22Rv1 (cell line): Measurements from ENCODE around the gene ZFYVE19.

Source experiments
- H3K27ac ChIP-seq: fragments of 450-650 bp; 2 replicates; pipeline ENCODE4 v1.5.1; 2017
- CTCF ChIP-seq: fragments of 450-650 bp; IDR thresholded peaks from 2 replicates; pipeline ENCODE4 v1.5.1; 2017; ENCODE audit warnings: mild to moderate bottlenecking
- ZFX ChIP-seq: fragments of 450-650 bp; IDR thresholded peaks from 2 replicates; pipeline ENCODE4 v1.6.1; 2017; ENCODE audit warnings: antibody characterized with exemption, borderline replicate concordance

The ZFYVE19 gene

DNA sequence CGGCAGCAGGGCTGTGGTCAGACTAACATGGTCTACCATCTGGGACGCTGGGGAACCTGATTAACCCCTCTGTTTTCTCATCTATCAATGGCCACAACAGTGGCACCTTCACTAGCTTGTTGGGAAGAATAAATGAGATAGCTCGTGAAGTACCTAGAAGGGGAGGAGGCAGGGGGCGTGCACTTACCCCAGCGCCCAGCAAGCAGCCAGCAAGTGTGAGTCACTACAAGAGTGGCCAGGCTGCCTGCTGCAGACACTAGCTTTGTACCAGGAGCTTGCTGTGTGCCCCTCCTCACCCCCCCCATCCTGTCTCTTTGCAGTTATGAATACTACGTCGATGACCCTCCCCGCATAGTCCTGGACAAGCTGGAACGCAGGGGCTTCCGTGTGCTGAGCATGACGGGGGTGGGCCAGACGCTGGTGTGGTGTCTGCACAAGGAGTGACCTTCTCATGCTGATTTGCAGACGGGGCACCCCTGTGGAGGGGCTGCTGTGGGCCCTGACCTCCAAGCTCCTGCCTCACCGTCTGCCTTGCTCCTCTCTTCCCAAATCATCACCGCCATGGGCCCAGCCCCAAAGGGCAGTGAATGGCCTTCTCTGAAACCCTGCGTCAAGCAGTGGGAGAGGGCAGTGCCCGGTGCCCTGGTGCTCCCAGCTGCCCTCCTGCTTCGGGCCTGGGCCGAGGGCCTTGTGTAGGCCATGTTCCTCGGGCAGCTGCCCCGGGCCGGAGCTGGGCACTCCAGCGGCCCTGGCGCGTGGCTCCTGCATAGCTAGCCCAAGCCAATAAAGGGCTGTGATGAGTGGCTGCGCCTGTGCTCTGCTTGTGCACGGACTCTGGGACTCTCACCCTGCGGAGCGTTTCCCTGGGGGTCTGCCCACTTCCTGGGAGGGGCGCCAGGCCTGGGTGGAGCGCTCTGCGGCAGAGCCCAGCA lies 39.7 kb upstream of the ZFYVE19 start:
- no peak for TF ChIP-seq ZFX
- TF ChIP-seq CTCF: no peak
- H3K27ac ChIP-seq: peak overlapping the region; percentile 100

DNA sequence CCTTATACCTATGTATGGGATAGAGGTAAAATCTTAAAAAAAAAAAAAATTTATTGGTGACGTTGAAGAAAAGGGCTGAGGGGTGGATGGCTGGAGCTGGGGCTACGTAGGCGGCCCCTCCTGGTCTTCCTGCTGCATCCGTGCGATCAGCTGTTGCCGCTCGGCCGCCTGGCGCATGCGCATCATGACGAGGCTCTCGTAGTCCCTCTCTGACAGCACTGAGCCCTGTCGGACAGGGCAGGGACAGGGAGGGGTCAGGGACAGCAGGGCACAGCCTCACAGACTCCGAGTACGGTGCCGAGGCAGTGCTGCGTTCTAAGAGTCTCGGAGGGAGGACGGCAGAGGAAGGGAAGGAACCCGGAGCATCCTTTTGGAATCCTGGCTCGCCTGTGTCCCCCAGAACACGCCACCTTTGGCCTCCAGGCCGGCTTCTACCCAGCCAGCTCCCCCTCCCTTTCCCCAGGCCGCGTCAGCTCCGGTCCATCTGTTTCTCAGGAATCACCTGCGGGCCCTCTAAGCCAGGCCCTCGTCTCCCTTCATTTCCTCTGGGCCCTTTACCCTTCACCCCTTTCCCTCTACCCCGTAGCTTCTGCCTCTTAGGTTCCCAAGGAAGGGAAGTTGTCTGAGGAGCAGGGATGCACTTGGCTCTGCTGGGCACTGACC lies 38.9 kb upstream of the ZFYVE19 start:
- H3K27ac ChIP-seq: peak overlapping the region; percentile 33; the same call in 1 of the 2 replicates
- no peak for TF ChIP-seq CTCF
- no peak for TF ChIP-seq ZFX

GRCh38 chr15:40768521-40769273 lies 38.2 kb upstream of the ZFYVE19 start:
- no peak for TF ChIP-seq ZFX
- no peak for TF ChIP-seq CTCF
- peak overlapping the region; percentile 33 for H3K27ac ChIP-seq

- TF ChIP-seq CTCF: no peak
- TF ChIP-seq ZFX: no peak
- peak within 1 kb of the TSS; percentile 33 for H3K27ac ChIP-seq
Observed at GRCh38 chr15:40769274-40770146, 37.4 kb upstream of the ZFYVE19 start, which contains the start of gene C15orf62. Gene C15orf62, plus strand, starts transcription at chr15:40769980. Its CDS starts 516 bp downstream, at chr15:40770496.

DNA sequence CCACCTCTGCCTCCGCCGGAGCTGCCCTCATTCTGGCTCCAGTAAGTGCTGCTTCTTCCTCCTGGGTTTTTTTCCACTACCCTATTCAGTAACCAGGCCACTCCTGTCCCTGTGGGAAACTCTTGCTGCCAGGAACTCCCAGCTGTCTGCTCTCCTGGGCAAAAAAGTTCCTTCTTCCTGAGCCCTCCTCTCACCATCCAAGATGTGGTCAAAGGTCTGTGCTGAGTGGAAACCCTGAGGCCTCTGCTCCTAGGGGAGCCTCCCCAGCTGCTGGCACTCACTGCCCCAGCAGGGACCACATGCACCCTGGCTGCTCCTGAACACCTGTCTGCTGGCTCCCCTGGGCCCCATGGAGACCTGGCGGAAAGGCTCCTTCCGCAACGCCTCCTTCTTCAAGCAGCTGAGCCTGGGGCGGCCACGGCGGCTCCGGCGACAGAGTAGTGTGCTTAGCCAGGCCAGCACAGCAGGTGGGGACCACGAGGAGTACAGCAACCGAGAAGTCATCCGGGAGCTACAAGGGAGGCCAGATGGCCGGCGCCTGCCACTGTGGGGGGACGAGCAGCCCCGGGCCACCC lies 36.7 kb upstream of the ZFYVE19 start:
- H3K27ac ChIP-seq: no peak overlapping the region
- TF ChIP-seq CTCF: no peak
- TF ChIP-seq ZFX: no peak

DNA sequence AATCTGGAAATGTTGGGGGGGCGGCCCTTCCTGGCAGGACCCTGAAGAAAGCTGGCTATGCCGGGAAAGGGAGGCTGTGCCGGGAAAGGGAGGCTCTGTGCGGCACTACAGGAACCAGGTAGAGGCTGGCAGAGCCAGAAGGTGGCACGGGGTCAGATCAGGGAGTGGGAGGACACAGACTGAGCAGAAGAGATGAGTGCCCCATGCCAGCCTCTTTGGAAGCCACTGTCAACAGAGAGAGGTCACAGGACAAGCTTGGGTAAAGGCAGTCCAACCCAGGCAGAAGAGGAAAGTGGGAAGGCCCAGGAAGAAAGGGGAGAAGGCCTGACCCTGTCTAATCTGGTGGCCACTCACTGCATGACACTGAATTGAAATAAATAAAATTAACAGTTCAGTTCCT lies 35.6 kb upstream of the ZFYVE19 start:
- TF ChIP-seq CTCF: no peak
- no peak overlapping the region for H3K27ac ChIP-seq
